T-helper 22 cell (primary cell): ENCODE measurements around the gene SLC10A7.
"Not testable (repeated sequence)": the region's sequence is repeated elsewhere in the genome, so short reads cannot be mapped to it uniquely, and the experiment has no call there.

ENCODE experiments used
- DNase-seq: peaks from one replicate; pipeline ENCODE4 v3.0.0-alpha.2; 2020; ENCODE audit warnings: low read depth

The SLC10A7 gene

DNA sequence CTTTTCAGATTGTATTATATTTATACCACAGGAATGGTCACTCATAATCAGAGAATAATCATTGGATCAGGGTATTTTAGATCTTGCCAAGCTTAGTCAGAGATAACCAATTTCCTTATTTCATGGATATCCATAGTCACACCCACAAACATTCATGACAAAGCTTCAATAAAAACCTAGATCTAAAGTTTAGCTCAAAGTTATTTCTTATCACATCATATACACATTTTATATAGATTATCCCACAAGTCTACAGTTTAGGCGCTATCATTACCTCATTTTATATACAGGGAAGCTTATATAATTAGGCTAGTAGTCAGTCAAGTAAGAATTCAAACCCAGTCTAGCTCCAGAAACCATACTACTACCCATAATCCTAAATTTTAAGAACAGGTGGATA is 82.3 kb downstream of the SLC10A7 start:
- no peak for DNase-seq

DNA sequence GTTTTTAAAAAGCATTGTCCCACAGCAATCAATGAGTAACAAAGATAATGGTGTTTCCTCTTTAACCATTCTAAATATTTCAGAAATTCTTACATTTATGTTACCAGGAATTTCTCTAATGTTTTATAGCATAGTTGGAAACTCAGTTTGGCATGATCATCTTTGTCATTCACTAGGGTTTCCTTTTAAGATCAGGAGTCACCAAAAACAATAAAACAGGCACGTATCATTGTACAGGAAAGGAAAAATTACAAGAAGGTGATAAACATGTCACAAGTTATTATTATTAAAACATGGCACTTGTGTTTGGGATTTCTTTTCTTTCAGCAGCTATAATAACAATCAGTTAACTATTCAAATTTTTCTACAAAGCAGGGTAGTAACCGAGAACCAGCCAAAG is 84.0 kb downstream of the SLC10A7 start:
- DNase-seq: no peak

DNA sequence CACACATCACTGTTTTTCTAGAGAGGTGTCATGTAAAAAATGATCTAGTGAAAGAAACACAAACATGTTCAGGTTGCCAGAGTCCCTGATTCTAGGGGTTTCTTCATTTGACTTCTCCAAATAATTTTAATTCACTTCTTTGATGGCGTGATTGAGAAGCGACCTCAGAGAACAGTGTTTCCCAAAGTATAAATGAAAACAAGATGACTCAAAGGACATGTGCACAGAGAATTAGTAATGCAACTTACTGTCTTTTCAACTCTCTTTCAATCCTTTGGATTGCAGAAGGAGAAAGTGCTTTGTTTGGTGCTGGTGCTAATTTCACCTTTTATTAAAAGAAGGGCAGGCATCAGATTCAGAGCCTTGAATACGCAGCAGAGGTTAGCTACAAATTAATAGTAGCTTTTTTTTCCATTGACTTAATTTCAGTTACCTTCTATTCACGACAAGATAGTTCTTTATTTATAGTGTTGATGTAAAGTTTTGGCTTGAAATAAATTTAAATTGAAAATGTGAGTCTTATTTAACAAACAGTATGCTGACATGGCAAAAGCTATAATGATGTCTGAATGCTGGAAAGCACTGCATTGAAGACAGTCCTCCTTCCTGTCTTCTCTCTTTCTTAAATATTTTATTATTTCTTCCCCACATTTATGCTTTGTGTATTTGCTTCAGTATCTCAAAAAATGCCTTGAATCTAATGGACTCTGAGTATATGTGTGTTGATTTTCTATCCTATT is 85.1 kb downstream of the SLC10A7 start:
- no peak for DNase-seq

DNA sequence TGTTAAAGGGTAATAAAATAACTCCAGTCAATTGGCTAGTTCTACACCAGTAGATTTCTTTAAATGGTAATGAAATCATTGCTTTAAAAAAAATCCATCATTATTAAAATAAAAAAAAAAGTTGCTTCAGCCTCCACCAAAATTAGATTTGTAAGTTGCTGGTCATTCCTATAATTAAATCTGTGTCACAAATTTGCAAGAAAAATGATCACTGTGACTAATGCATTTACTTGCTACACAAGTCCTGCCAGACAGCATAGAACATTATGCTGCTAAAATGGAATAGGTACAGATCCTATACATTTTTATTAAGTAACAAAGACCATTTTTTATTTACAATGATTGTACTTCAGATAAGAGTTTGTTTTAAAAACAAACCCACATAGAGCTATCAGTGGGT is 85.8 kb downstream of the SLC10A7 start:
- no peak for DNase-seq

DNA sequence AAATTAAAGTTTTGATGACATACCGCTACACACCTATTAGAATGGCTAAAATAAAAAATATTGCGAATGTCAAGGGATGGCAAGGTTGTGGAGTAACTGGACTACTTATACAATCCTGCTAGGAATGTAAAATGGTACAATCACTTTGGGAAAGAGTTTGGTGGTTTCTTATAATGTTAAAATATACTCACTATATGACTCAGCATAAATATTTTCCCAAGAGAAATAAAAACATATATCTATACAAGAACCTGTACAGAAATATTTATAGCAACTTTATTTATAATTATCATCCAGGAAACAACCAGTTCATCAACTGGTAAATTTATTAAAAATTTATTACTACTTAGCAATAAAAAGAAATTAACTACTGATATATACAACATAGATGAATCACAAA is 89.7 kb downstream of the SLC10A7 start:
- no peak for DNase-seq

DNA sequence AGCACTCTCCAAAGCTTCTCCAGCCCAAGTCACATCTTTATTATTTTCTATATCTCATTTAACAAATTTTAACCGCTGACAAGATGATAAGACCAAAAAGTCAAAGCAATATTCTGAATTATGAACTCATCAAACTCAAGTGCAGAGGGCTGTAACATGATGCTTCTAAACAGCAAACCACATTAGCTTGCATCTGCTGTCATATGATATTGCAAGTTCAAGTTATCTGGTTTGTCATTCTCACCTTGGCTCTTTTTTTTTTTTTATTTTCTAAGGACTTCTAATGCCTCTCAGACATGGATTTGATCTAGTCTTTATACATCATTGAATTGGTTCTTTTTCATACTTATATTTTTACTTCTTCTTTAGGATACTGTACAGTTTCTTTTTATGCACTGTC is 93.4 kb downstream of the SLC10A7 start:
- DNase-seq: no peak

DNA sequence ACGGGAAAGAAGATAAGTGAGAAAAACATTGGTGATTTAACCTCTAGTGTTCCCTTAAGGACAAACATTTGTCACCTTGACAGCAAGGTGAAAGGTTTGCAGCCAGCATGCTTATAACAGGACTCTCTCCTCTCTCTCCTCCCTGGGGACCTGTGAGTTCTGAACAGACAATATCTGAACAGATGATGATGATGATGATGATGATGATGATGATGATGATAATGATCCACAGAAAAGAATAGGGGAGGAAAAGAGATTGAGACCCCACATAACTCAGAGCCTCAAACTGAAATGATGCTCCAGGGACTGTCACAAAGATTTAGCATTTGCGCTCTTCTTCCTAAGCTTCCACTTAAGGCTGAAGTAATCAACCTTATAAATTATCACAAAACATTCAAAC is 103.9 kb downstream of the SLC10A7 start:
- DNase-seq: no peak

DNA sequence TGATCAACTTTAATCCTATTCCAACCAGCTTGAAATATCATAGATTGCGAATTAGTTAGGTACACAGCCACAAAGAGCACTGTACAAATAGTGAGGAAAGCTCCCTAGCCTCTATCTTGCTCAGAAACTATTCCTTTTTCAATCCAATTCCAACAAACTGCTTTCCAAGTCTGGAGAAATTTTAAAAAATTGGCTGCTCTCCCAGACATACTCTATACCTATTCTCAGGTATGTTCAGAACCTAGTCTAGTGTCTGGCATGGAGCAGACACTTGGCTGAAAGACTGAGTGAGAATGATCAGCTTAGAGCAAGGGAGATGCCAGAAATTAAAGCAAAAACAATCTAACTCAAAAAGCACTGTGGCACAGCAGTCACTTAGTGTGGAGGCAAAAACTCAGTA is 105.9 kb downstream of the SLC10A7 start:
- no peak for DNase-seq

DNA sequence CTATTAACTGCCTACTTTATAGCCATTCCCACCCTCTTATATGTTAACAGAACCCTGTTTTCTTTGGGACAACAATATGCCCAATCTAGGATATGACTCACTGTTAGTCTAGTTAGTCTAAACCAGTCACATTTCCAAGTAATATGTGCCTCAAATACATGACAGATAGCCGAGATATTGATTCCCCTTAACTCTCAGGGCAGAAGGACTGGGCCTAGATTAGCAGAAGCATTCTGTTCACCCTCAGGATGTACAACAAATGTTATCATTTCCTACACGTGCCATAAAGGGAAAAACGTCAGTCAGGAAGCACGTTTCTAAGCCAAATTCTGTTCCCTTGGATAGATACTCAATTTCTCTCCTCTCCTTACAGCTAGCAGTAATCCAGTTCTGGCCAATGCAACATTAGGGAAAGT is 114.1 kb downstream of the SLC10A7 start:
- no peak for DNase-seq

DNA sequence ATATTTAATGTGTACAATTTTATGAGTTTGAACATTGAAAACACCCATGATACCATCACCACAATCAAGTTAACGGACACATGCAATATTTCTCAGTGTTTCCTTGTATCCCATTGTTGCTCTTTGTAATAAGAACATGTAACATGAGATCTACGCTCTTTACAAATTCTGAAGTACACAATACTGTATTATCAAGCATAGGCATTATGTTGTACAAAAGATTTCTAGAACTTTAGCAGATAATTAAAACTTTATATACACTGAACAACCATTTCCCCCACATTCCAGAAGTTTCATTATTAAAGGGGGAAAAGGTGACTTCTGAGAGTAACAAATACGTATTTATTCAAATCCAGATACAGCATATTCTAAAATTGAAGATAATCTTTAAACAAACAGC is 114.5 kb downstream of the SLC10A7 start:
- no peak for DNase-seq

DNA sequence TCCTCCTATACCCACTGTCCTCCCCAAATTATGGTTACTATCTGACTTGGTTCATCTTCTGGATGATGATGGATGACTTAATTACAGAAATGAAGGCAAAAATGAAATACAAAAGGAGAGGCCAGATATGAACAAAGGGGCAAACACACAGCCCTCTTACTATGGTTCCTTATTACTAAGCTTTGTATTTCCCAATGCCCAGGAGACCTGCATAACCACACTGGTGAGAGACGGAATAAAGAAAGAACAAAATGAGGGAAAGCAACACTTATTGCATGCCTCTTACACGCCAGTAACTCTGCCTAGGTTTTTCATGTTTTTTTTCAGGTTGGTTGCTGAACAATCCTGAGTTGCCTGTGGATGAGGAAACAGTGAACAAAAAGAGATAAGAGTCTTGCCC is 120.5 kb downstream of the SLC10A7 start:
- no peak for DNase-seq

DNA sequence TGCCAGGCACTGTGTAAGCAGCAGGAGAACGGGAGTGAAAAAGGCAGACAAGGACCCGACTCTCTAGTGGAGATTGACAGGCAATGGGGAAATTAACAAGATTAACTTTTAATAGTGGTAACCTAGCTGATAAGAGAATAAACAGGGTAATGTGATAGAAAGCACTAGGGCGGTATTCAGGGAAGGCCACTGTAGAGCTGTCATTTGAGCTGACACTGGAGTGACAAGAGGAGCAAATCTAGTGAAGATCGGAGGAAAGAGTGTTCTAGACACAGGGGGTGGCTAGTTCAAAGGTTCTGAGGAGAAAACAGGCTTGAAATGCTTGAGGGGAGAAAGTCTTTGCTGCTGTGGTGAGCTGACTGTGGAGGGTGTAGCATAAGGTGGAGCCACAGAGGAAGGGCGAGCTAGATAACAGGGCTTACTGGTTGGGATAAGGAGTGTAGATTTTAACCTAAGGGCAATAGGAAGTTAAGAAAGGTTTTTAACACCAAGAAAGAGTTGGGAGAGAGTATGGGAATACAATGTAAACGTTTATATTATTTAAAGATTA is 122.8 kb downstream of the SLC10A7 start:
- DNase-seq: no peak

DNA sequence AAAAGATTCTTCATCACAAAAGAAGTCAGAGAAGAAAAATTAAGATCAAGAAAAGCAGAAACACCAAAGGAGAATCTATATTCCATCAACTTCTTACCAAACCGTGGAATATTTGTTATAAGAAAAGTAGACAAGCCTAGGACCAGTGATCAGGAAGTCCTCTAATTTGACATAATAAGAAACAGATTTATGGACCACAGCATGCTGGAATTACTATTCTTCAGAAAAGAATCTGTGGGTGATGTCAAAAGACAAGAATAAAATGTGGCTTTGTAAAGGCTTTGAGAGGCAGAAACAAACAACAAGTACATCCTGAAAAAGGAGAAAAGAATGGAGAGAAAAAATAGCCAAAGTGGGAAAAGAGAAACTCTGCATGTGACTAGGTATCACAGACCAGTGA is 123.3 kb downstream of the SLC10A7 start:
- no peak for DNase-seq

DNA sequence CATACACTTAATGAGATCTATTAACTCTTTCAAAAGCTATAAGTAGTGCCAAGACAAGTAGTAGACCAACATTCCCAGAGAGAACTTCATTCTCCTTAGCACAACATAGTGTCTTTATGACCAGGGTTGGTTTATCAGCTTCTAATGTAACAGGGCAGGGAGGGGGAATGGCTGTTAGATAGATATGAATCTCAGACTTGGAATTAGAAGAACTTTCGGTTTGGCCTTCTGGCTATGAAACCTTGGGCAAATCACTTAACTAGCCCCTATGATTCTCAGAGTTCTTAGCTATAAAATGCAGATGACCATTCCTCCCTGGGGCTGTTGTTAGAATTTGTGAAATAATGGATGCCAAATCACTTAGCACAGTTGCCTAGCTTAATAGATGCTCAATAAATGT is 132.2 kb downstream of the SLC10A7 start:
- DNase-seq: no peak

DNA sequence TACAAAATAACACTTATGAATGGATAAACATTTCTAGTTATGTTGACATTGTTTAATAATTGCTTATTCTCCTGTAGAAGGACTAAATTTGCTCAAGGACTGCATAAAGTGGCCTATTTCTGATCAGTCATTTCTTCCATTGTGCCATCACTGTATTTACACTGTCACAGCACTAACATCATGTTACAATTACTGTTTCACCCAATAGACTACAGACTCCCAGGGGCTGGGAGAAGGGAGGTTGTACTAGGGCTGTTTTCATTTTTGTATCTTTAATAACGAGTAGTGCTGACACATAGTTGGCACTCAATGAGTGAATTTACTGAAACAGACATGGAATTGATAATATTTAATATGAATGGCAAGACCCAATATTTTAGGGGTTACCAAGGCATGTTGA is 139.5 kb downstream of the SLC10A7 start:
- no peak for DNase-seq

DNA sequence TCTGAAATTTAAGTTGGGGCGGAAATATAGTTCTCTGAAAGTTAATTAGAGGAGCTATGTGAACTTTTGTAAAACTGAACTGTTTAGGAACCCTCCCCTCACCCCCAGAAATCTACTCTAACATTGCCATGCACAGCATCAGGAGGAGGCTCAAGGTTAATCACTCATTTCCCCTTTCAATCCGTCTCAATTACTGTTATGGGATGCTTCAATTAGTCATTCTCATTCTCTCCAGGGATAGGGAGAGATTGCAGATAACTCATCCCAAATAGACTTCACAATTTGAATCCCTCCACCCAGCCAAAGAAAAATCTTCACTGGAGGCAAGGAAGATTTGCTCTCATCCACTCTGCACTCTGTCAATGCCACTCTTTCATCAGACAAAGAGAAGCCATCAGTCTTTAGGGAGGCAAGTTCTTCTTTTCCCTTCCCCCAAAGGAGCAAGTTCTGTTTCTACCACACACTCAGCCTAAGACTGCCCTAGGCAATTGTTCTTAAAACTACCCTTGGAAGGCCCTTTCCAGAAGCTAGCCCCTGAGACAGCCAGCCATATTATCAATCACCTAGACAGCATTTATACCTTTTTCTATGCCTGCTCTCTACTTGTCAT is 140.4 kb downstream of the SLC10A7 start:
- no peak for DNase-seq

DNA sequence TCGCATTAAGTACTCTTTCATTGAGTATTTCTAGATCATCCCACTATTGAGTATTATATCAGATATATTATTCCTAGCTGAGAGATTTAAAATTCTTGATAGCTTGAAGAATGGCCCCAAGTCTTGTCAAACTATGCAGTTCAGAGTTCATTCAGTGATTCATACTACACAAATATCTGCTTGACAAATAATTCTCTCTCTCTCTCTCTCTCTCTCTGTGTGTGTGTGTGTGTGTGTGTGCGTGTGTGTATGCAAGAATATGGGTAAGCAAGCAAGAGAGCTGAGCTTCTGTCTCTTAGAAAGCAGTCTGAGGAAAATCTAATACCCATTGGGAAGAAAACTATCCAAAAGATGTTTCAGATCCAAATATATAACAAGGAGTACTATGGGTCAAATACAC is 142.0 kb downstream of the SLC10A7 start:
- no peak for DNase-seq

DNA sequence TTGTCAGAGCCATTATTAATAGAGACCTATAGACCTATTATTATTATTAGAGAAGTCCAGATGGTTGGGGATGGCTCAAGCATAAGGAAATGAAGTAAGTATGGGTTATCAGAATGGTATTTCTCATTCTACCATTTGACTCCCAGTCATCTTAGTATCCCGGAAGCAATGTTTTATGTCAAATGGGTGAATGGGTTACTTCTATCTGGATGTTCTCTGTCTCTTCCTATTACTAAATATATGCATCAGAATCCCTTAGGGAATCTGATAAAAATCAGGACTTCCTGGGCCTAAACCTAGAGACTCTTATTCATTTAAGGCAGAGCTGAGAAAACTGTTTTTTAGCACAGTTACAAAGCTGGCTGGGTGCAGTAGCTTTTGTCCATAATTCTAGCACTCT is 149.9 kb downstream of the SLC10A7 start:
- no peak for DNase-seq

DNA sequence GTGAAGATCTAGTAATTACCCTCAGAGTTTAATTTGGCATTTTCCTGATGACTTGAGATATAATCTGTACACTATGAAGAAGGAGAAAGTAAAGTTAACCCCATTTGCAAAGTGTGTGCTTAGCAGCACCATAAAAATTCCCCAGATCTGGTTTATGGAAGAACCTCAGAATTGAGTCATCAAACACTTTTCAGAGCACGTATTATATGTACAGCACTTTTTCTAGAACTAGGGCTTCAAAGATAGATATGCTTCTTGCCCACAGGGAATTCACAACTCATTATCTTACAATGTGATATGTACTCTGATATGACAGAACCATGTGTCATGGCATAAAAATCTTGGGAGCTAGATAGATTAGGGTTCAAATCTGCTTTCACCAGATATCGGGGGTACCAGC is 150.9 kb downstream of the SLC10A7 start:
- no peak for DNase-seq

DNA sequence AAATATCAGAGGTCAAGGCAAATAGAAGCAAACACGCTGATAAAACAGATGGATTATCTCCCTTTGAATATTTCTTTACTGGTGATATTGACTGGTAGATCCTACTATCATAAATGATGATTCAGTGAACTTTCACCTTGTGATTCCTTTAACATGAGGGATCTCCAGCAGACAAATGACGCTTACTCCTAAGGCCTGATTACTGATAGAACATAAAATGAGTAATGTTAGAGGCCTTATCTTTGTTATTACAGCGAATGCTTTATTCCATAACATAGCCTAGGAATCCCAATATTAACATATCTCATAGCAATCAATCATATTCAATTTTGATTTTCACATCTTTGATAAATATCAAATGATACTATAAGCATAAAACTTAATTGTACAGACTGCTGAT is 152.3 kb downstream of the SLC10A7 start:
- DNase-seq: no peak

DNA sequence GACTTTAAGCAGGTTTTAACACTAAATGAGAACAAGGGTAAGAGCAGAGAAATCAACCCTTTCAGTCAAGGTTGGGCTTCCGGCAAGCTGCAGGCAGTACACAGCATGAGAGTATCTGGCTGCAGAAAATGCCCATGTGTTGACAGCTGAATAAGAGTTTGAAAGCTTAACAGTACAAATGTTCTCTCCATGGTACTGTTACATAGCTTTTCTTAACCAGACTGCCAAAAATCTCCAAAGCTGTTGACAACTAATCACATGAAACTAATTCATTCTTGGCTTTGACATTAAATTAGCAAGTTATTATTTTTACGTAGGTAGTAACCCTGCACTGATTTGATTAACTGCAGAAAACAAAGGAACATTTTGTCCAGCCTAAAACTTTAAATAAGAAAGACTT is 153.5 kb downstream of the SLC10A7 start:
- DNase-seq: no peak

DNA sequence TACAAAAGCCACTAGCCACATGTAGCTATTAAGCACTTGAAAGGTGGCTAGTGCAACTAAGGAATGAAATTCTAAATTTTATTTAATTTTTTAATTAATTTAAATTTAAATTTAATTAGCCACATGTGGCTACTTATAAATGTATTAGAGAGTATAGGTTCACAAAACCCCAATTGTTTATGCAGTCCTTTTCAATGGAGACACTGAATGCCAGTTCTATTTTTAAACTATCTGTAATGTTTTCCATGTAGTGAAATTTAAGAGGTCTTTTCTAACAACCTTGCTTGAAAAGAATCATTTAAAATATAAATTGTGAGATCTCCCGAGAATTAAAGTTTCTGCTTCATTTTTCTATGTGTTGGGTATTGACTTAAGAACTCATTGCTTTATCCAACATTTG is 154.4 kb downstream of the SLC10A7 start:
- no peak for DNase-seq

DNA sequence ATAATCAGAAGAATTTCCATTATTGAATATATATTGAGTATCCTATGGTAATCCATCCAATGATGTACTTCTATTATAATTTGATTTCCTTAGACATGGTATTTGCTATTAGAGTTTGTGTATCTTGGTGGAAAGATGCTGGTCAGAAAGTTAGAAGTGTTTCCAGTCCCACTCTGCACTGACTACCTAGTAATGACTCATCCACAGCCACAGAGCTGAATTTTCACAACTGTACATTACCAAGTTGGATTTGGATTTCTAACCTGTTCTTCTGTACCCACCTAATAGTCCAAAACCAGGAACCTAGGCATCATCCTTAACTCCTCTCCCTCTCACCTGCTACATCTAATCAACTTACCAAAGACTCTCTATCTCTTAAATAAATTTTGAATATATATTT is 162.0 kb downstream of the SLC10A7 start:
- DNase-seq: no peak

DNA sequence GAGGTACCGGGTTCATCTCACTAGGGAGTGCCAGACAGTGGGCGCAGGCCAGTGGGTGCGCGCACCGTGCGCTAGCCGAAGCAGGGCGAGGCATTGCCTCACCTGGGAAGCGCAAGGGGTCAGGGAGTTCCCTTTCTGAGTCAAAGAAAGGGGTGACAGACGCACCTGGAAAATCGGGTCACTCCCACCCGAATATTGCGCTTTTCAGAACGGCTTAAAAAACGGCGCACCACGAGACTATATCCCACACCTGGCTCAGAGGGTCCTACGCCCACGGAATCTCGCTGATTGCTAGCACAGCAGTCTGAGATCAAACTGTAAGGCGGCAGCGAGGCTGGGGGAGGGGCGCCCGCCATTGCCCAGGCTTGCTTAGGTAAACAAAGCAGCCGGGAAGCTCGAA is 171.6 kb downstream of the SLC10A7 start:
- DNase-seq: not testable (repeated sequence)
